ENCODE results near the gene PLGLB2. TPM values are rescaled to one million over a fixed set of nuclear protein-coding genes. Genes with fewer than 3 reads are reported as not detected.
"Not testable (repeated sequence)": the region's sequence is repeated elsewhere in the genome, so short reads cannot be mapped to it uniquely, and the experiment has no call there.

PLGLB2 gene
- total RNA-seq = 0.41 TPM

GRCh38 chr2:87747791-87748190 is at the start of gene PLGLB2:
Gene PLGLB2, plus strand, starts transcription at chr2:87748087. Its CDS starts 67 bp downstream, at chr2:87748154.
- not testable (repeated sequence) for FAIRE-seq; DNase-seq (ENCODE audit: low spot score in 2 of 2)

GRCh38 chr2:87704572-87705323 is 43.1 kb upstream of the PLGLB2 start:
- not testable (repeated sequence) for DNase-seq (ENCODE audit: low spot score in 2 of 2); FAIRE-seq

- DNase-seq (ENCODE audit: low spot score in 2 of 2); FAIRE-seq: not testable (repeated sequence)
Observed at GRCh38 chr2:87708368-87708767, 39.5 kb upstream of the PLGLB2 start.

GRCh38 chr2:87727940-87728599 is 19.8 kb upstream of the PLGLB2 start:
- FAIRE-seq; DNase-seq (ENCODE audit: low spot score in 2 of 2): not testable (repeated sequence)

DNA sequence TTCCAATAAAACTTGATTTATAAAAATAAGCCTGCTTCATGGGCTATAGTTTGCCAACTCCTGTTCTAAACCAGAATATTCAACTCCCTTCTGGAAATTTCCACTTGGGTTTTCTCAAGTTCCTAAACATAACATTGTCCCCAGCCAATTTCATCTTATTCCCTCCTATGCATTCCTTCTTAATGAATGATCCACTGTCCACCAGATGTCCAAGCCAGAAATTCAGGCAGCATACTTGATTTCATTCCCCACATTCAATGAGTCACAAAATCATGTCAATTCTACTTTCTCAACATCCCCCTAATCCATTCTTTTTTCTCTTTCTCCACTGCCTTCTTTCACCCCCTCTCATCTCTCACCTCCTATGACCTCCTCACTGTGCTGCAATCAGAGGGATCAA is 7.0 kb upstream of the PLGLB2 start:
- not testable (repeated sequence) for FAIRE-seq; DNase-seq (ENCODE audit: low spot score in 2 of 2)

DNA sequence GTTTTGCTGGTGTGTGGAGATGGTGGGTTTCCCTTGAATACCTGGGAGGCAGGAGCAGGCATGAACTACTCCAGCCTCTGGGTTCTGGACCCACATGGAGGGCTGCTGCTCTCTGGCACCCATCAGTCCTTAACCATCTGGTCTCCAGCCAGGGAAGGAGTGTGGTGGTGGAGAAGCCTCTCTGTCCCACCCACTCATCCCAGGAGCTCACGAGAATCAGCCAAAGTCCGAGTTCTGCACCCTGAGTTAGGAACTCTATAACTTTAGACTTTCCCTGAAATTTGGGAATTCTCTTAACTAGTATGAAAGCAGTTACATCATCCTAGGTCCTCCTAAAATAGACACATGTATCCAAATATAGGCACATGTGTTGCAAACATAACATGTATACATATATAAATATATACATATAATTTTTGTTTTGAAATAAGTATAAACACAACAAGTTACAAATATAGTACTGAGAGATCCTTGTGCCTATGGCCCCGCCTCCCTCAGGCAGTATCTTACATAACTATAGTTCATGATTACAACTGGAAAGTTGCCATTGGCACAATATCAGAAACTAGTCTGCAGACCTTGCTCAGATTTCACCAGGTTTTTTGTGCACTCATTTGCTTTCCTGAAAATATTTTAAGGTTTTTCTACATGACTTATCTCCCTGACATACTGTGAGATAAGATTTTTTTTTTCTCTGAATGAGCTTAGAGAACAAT is 5.3 kb upstream of the PLGLB2 start:
- not testable (repeated sequence) for FAIRE-seq; DNase-seq (ENCODE audit: low spot score in 2 of 2)

DNA sequence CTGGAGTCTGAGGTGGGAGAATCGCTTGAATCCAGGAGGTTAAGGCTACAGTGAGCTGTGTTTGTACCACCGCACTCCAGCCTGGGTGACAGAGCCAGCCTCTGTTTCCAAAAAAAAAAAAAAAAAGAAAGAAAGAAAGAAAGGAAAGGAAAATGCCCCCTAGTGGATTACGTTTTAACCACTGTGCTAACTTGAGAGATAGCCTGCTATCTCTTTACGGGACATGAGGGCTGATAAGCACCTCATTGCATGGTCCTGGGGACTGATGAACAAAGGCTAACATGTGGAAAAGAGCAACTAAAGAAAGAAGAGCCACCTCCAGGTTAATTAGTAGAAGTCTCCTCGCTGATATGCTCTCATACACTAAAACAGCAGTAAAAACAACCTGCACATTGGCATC is 4.2 kb upstream of the PLGLB2 start:
- not testable (repeated sequence) for DNase-seq (ENCODE audit: low spot score in 2 of 2); FAIRE-seq

DNA sequence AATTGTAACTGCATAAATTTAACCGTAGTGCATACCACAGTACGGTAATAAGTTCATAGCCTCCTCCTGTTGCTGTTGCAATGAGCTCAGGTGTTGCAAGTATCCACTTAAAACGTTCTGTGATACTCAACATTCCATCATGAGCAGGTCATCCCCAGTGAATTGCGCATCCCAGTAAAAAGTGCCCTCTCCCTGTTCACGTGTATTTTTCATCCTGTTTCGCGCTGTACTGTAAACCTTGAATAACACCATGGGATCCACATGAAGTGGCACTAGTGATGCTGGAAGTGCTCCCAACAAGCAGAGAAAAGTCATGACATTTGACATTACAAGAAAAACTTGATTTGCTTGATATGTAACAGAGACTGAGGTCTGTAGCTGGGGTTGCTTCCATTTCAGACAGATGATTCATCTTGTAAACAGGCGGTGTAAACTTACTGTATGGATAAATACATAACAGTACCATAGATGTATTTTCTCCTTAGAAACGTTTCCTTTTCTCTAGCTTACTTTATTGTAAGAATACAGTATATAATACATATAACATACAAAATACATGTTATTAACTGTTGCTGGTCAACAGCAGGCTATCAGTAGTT is 2.4 kb upstream of the PLGLB2 start:
- FAIRE-seq; DNase-seq (ENCODE audit: low spot score in 2 of 2): not testable (repeated sequence)

GRCh38 chr2:87748524-87748923 is 637 bp downstream of the PLGLB2 start:
- not testable (repeated sequence) for DNase-seq (ENCODE audit: low spot score in 2 of 2); FAIRE-seq

DNA sequence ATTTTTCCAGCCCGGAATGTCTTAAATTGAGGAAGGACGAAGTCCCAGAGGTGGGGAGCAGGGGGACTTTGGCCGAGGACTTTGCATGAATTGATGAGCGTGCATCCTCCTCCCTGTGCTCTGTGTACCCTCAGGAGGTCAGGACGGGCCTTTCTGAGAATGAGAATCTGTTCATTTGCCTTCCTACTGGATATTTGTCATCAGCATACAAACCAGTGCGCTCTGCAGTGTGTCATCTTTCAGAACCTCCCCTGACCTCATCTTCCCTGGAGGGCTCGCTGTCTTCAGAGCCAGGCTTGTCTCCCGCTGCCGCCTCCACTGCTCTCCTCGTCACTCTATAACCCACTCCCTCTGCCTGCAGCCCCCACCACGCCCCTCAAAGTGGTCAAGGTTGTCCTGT is 2.7 kb downstream of the PLGLB2 start:
- not testable (repeated sequence) for FAIRE-seq

DNA sequence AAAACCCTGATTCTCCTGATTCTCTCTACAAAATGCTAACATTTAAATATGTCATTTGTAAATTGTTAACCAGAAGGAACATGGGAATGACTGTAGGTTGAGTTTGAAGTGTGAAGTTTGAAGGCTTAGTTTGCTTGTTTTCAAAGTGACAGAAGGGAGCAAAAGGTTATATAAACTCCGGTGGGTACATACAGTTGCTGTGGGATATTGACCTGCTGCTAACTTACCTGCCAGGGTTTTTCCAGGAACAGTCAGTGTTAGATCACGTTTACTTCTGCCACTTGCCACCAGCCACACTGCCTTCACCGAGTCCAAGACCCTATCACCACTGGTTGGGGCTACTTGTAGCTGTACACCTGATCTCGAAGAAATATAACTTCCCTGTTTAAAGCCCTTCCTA is 6.9 kb downstream of the PLGLB2 start:
- DNase-seq (ENCODE audit: low spot score in 2 of 2); FAIRE-seq: not testable (repeated sequence)

More for the DNA sequence above, 2.7 kb downstream of the PLGLB2 start:
- DNase-seq (ENCODE audit: low spot score in 2 of 2) = not testable (repeated sequence)

Other genes starting within 250 kb of the PLGLB2 start
- 2.9 TPM for gene RGPD2, start 77.7 kb downstream of the PLGLB2 start, total RNA-seq